ENCODE measurements around the gene RRH. TPM values are rescaled to one million over a fixed set of nuclear protein-coding genes. Genes with fewer than 3 reads are reported as not detected.
A peak's percentile ranks its signal among the peaks of the same experiment; 100 is the strongest.

RRH gene
- total RNA-seq, 1 donor from 2014 or later, result 0.45 TPM

GRCh38 chr4:109811707-109812106 lies 16.1 kb upstream of the RRH start:
- Mint-ChIP-seq H3K36me3 (no peaks in the 10 kb centered on the region), H3K27ac (no peak overlapping the region), H3K9me3 (no peaks in the 10 kb centered on the region), H3K27me3 (ENCODE audit: low read depth) (no peaks in the 10 kb centered on the region), H3K4me1 (peaks cover 29% of the 10 kb centered on the region), H3K4me3 (no peak overlapping the region)
- DNase-seq (ENCODE audit: low spot score in 2 of 2, unreplicated experiment in 2 of 2), result no peak
- no peak for TF ChIP-seq CTCF (IDR thresholded peaks at IDR 0.05; ENCODE audit: unreplicated experiment)

- H3K27ac Mint-ChIP-seq, result peak within 1 kb of the TSS; percentile 97
- H3K9me3 Mint-ChIP-seq, result no peaks in the 10 kb centered on the region
- peaks cover 10% of the 10 kb centered on the region for H3K36me3 Mint-ChIP-seq
- no peak for TF ChIP-seq CTCF (IDR thresholded peaks at IDR 0.05; ENCODE audit: unreplicated experiment)
- no peaks in the 10 kb centered on the region for H3K27me3 Mint-ChIP-seq (ENCODE audit: low read depth)
- H3K4me3 Mint-ChIP-seq, result peak within 1 kb of the TSS; percentile 97
- peaks cover 40% of the 10 kb centered on the region for H3K4me1 Mint-ChIP-seq
- DNase-seq (ENCODE audit: low spot score in 2 of 2, unreplicated experiment in 2 of 2), result peak; percentile 77 to 83
These were observed 12.4 kb upstream of the RRH start, which contains the start of gene GAR1 for GRCh38 chr4:109815151-109816081. Gene GAR1 (plus strand): TSS chr4:109815762. CDS start chr4:109816165, 403 bp downstream.

GRCh38 chr4:109816082-109816442 lies 11.7 kb upstream of the RRH start:
- H3K4me3 Mint-ChIP-seq, result peak overlapping the region; percentile 97
- H3K36me3 Mint-ChIP-seq, result peaks cover 12% of the 10 kb centered on the region
- TF ChIP-seq CTCF (IDR thresholded peaks at IDR 0.05; ENCODE audit: unreplicated experiment), result no peak
- H3K27me3 Mint-ChIP-seq (ENCODE audit: low read depth), result no peaks in the 10 kb centered on the region
- DNase-seq (ENCODE audit: low spot score in 2 of 2, unreplicated experiment in 2 of 2), result no peak
- peak overlapping the region; percentile 97 for H3K27ac Mint-ChIP-seq
- H3K9me3 Mint-ChIP-seq, result no peaks in the 10 kb centered on the region
- peaks cover 34% of the 10 kb centered on the region for H3K4me1 Mint-ChIP-seq

GRCh38 chr4:109816894-109817293 lies 10.9 kb upstream of the RRH start:
- TF ChIP-seq CTCF (IDR thresholded peaks at IDR 0.05; ENCODE audit: unreplicated experiment), result no peak
- Mint-ChIP-seq H3K4me1 (peaks cover 28% of the 10 kb centered on the region), H3K9me3 (no peaks in the 10 kb centered on the region), H3K4me3 (peak overlapping the region; percentile 97), H3K27me3 (ENCODE audit: low read depth) (no peaks in the 10 kb centered on the region), H3K27ac (peak overlapping the region; percentile 97), H3K36me3 (peaks cover 12% of the 10 kb centered on the region)
- DNase-seq (ENCODE audit: low spot score in 2 of 2, unreplicated experiment in 2 of 2), result no peak

- Mint-ChIP-seq H3K27me3 (ENCODE audit: low read depth) (no peaks in the 10 kb centered on the region), H3K4me3 (no peak overlapping the region), H3K36me3 (peaks cover 15% of the 10 kb centered on the region), H3K4me1 (peaks cover 28% of the 10 kb centered on the region), H3K9me3 (no peaks in the 10 kb centered on the region), H3K27ac (no peak overlapping the region)
- no peak for TF ChIP-seq CTCF (IDR thresholded peaks at IDR 0.05; ENCODE audit: unreplicated experiment)
- DNase-seq (ENCODE audit: low spot score in 2 of 2, unreplicated experiment in 2 of 2), result no peak
These were observed 9.5 kb upstream of the RRH start for GRCh38 chr4:109818268-109818667.

Data from mesothelial cell of epicardium (in vitro differentiated cells).